Bronchial epithelial cell (primary cell): ENCODE measurements around the gene CSNK1G1. TPM values are rescaled to one million over a fixed set of nuclear protein-coding genes. Genes with fewer than 3 reads are reported as not detected.

Experiments used
- DNase-seq: peaks from one replicate; pipeline ENCODE4 v3.0.0-alpha.2; 2010; ENCODE audit warnings: low read depth
- FAIRE-seq: peaks from 2 replicates; lab custom pipeline; 2011; peaks lifted over from hg19 to GRCh38; lab: Jason Lieb, UNC
- H3K27me3 ChIP-seq: 2 replicates; pipeline ENCODE4 v1.5.1; 2011; ENCODE audit warnings: low read length; ENCODE audit not compliant: control insufficient read depth, insufficient read depth
- H3K36me3 ChIP-seq: 2 replicates; pipeline ENCODE4 v1.5.1; 2011; ENCODE audit warnings: low read length; ENCODE audit not compliant: control insufficient read depth, insufficient read depth
- H3K4me3 ChIP-seq: 2 replicates; pipeline ENCODE4 v1.5.1; 2011; ENCODE audit warnings: mild to moderate bottlenecking, low read depth, low read length, control low read depth
- CTCF ChIP-seq: IDR thresholded peaks from 2 replicates; pipeline ENCODE4 v1.5.1; 2011; ENCODE audit warnings: mild to moderate bottlenecking, moderate library complexity, low read length, control low read depth, inconsistent platforms; ENCODE audit not compliant: insufficient read depth, severe bottlenecking
- total RNA-seq: library from RNA; depleted of rRNA; stranded (reverse); fragments of >200 nt; gene quantifications from 2 replicates; pipeline ENCODE4 v1.2.1, GENCODE V29; 2014

CSNK1G1 gene
- total RNA-seq, 1 donor from 2014 or later: 26.3 TPM

- no peak for DNase-seq
These were observed 212.7 kb downstream of the CSNK1G1 start for GRCh38 chr15:64143276-64143675.

GRCh38 chr15:64141798-64142512 is 214.0 kb downstream of the CSNK1G1 start:
- no peak for TF ChIP-seq CTCF
- FAIRE-seq: no peak
- peaks cover 14% of the 10 kb centered on the region for H3K36me3 ChIP-seq

More at GRCh38 chr15:64143276-64143675, 212.7 kb downstream of the CSNK1G1 start:
- Histone ChIP-seq H3K36me3 (peaks cover 8% of the 10 kb centered on the region), H3K27me3 (no peaks in the 10 kb centered on the region), H3K4me3 (no peak overlapping the region)
- no peak for FAIRE-seq
- no peak for TF ChIP-seq CTCF

GRCh38 chr15:64138331-64138941 is 217.5 kb downstream of the CSNK1G1 start:
- no peak overlapping the region for H3K4me3 ChIP-seq
- no peaks in the 10 kb centered on the region for H3K27me3 ChIP-seq
- DNase-seq (no peak), FAIRE-seq (no peak)
- peaks cover 25% of the 10 kb centered on the region for H3K36me3 ChIP-seq
- TF ChIP-seq CTCF: no peak

More at GRCh38 chr15:64141798-64142512, 214.0 kb downstream of the CSNK1G1 start:
- Histone ChIP-seq H3K27me3 (no peaks in the 10 kb centered on the region), H3K4me3 (no peak overlapping the region)
- no peak for DNase-seq

- no peak for TF ChIP-seq CTCF
- H3K4me3 ChIP-seq: no peak overlapping the region
- H3K36me3 ChIP-seq: peaks cover 22% of the 10 kb centered on the region
- H3K27me3 ChIP-seq: no peaks in the 10 kb centered on the region
- DNase-seq (no peak), FAIRE-seq (no peak)
These were observed 218.6 kb downstream of the CSNK1G1 start for GRCh38 chr15:64137226-64137833.

GRCh38 chr15:64136347-64136746 is 219.6 kb downstream of the CSNK1G1 start:
- Histone ChIP-seq H3K4me3 (no peak overlapping the region), H3K36me3 (peaks cover 28% of the 10 kb centered on the region), H3K27me3 (no peaks in the 10 kb centered on the region)
- no peak for TF ChIP-seq CTCF
- FAIRE-seq: no peak
- no peak for DNase-seq
